Neuronal stem cell (in vitro differentiated cells): ENCODE measurements around the gene OAS3.

Experiments
- DNase-seq: peaks from one replicate; pipeline ENCODE4 v3.0.0-alpha.2; 2013; ENCODE audit warnings: low spot score
- H2AFZ ChIP-seq: one replicate; pipeline ENCODE4 v1.6.1; 2013; ENCODE audit warnings: mild to moderate bottlenecking, low read length, inconsistent platforms
- H2AK5ac ChIP-seq: 2 replicates; pipeline ENCODE4 v1.6.1; 2013; ENCODE audit warnings: low read depth, mild to moderate bottlenecking, inconsistent platforms, low read length, moderate library complexity, mixed read lengths
- H2BK120ac ChIP-seq: 2 replicates; pipeline ENCODE4 v1.6.1; 2013; ENCODE audit warnings: low read depth, mild to moderate bottlenecking, inconsistent platforms, low read length, moderate library complexity, mixed read lengths
- H2BK12ac ChIP-seq: one replicate; pipeline ENCODE4 v1.6.1; 2013; ENCODE audit warnings: low read length, inconsistent platforms
- H2BK15ac ChIP-seq: 2 replicates; pipeline ENCODE4 v1.6.1; 2013; ENCODE audit warnings: mild to moderate bottlenecking, low read length, inconsistent platforms, mixed read lengths
- H2BK5ac ChIP-seq: one replicate; pipeline ENCODE4 v1.6.1; 2013; ENCODE audit warnings: inconsistent platforms, mild to moderate bottlenecking, low read length, moderate library complexity
- H3K14ac ChIP-seq: one replicate; pipeline ENCODE4 v1.6.1; 2013; ENCODE audit warnings: low read length, inconsistent platforms
- H3K18ac ChIP-seq: 2 replicates; pipeline ENCODE4 v1.6.1; 2013; ENCODE audit warnings: low read length, inconsistent platforms
- H3K23ac ChIP-seq: 2 replicates; pipeline ENCODE4 v1.6.1; 2013; ENCODE audit warnings: low read depth, mild to moderate bottlenecking, mixed read lengths, low read length, inconsistent platforms; ENCODE audit not compliant: poor library complexity
- H3K27ac ChIP-seq: replicated peaks from 3 replicates; pipeline ENCODE4 v1.5.1; 2013; ENCODE audit warnings: low read length, inconsistent platforms
- H3K27me3 ChIP-seq, 3 experiments: 2 replicates each; pipeline ENCODE4 v1.6.1; 2013; ENCODE audit warnings: low read length in 3 of 3, mild to moderate bottlenecking in 2 of 3, inconsistent platforms in 1 of 3, low read depth in 1 of 3, mixed read lengths in 1 of 3, moderate library complexity in 1 of 3; ENCODE audit not compliant: control insufficient read depth in 3 of 3, insufficient read depth in 3 of 3
- H3K36me3 ChIP-seq, 2 donors: replicated peaks in 1 of 2; 2 replicates each; pipeline ENCODE4 v1.6.1; 2013; ENCODE audit warnings: low read length in 2 of 2; ENCODE audit not compliant: control insufficient read depth in 2 of 2, insufficient read depth in 2 of 2
- H3K4ac ChIP-seq: 2 replicates; pipeline ENCODE4 v1.6.1; 2013; ENCODE audit warnings: inconsistent platforms, mild to moderate bottlenecking, low read length, moderate library complexity
- H3K4me1 ChIP-seq, 2 donors: 1 replicate in 1 of 2; 2 replicates in 1 of 2; pipeline ENCODE4 v1.6.1; 2013; ENCODE audit warnings: low read length in 2 of 2, low read depth in 1 of 2; ENCODE audit not compliant: control insufficient read depth in 2 of 2, insufficient read depth in 1 of 2
- H3K4me2 ChIP-seq: one replicate; pipeline ENCODE4 v1.6.1; 2013; ENCODE audit warnings: mild to moderate bottlenecking, low read length, inconsistent platforms; ENCODE audit not compliant: insufficient read depth, poor library complexity, severe bottlenecking
- H3K4me3 ChIP-seq, 2 donors: 2 replicates each; pipeline ENCODE4 v1.5.1; 2013; ENCODE audit warnings: low read length in 2 of 2, mild to moderate bottlenecking in 2 of 2, inconsistent platforms in 1 of 2, moderate library complexity in 1 of 2
- H3K79me1 ChIP-seq: one replicate; pipeline ENCODE4 v1.6.1; 2013; ENCODE audit warnings: low read depth, mild to moderate bottlenecking, inconsistent platforms, low read length, moderate library complexity
- H3K9ac ChIP-seq: one replicate; pipeline ENCODE4 v1.6.1; 2013; ENCODE audit warnings: mild to moderate bottlenecking, low read depth, low read length, inconsistent platforms; ENCODE audit not compliant: poor library complexity
- H3K9me3 ChIP-seq, 2 donors: replicated peaks in 1 of 2; 2 replicates each; pipeline versions ENCODE3 to v1.6.1; 2013; ENCODE audit warnings: low read length in 2 of 2, mild to moderate bottlenecking in 2 of 2, inconsistent platforms in 1 of 2, low read depth in 1 of 2, mixed read lengths in 1 of 2, moderate library complexity in 1 of 2; ENCODE audit not compliant: control insufficient read depth in 2 of 2, insufficient read depth in 1 of 2
- H4K8ac ChIP-seq: one replicate; pipeline ENCODE4 v1.6.1; 2013; ENCODE audit warnings: low read depth, mild to moderate bottlenecking, inconsistent platforms, low read length, moderate library complexity
- H4K91ac ChIP-seq: one replicate; pipeline ENCODE4 v1.6.1; 2013; ENCODE audit warnings: low read length, low read depth, mild to moderate bottlenecking, inconsistent platforms; ENCODE audit not compliant: poor library complexity
- WGBS, 2 donors: extraction: QIAGEN DNeasy Blood & Tissue Kit; methylation state at CpG; one replicate each; pipeline ENCODE4 v1.1.7; 2013; ENCODE audit warnings: missing lambda C conversion rate in 2 of 2, mixed read lengths in 1 of 2; ENCODE audit not compliant: insufficient read length in 2 of 2, insufficient replicate concordance in 1 of 2; ENCODE audit errors: extremely low coverage in 2 of 2; 5-methylcytosine and 5-hydroxymethylcytosine counted together

OAS3 gene

DNA sequence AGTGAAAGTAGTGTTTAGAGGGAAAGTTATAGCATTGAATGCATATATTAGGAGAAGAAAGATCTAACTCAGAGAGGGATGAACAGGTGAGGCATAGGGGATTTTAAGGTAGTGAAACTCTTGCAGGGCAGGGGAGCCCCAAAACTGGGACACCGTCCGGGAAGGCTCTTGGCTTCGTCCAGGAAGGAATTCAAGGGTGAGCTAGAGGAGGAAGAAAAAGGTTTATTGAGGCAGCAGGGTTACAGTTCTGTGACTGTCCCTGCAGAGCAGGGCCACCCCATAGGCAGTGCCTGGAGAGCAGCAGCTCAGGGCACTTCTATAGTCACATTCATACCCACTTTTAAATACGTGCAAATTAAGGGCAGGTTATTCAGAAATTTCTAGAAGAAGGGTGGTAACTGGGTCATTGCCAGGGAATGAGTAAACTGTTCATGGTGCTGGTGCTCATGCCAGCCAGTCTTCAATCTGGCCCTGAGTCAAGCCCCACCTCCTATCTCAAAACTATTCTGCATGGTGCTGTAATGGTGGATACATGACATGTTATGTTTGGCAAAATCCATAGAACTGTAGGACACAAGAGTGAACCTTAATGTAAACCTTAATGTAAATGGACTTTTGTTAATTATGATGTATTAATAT lies 32.7 kb upstream of the OAS3 start:
- Histone ChIP-seq H3K14ac (no peak overlapping the region), H3K79me1 (no peaks in the 10 kb centered on the region), H3K9ac (no peak overlapping the region), H3K36me3 (no peaks in the 10 kb centered on the region), H3K9me3 (no peaks in the 10 kb centered on the region), H3K4me3 (no peak overlapping the region), H2BK120ac (no peak overlapping the region), H3K4me2 (no peak overlapping the region), H2BK12ac (no peak overlapping the region), H2AK5ac (no peak overlapping the region), H3K27ac (no peak overlapping the region), H3K4me1 (peaks cover 0 to 3% of the 10 kb centered on the region in 2 donors), H2AFZ (no peak overlapping the region), H3K23ac (no peak overlapping the region), H2BK15ac (no peak overlapping the region), H2BK5ac (no peak overlapping the region), H4K8ac (no peak overlapping the region), H3K18ac (no peak overlapping the region), H4K91ac (no peak overlapping the region), H3K4ac (no peak overlapping the region), H3K27me3 (no peaks in the 10 kb centered on the region)
- no CpG with 5 or more reads among the region's 4 CpGs for WGBS, 2 donors
- DNase-seq = no peak

GRCh38 chr12:112906712-112907414 lies 31.4 kb upstream of the OAS3 start, which contains the start of gene OAS1:
Gene OAS1 (plus strand): TSS chr12:112906962. CDS start chr12:112907040, 78 bp downstream.
- no peak within 1 kb of the TSS for H4K8ac ChIP-seq
- H4K91ac ChIP-seq = no peak within 1 kb of the TSS
- DNase-seq = no peak
- no peak within 1 kb of the TSS for H2BK15ac ChIP-seq
- H2AFZ ChIP-seq = peak within 1 kb of the TSS; percentile 79
- no peaks in the 10 kb centered on the region for H3K36me3 ChIP-seq
- no peak within 1 kb of the TSS for H3K14ac ChIP-seq
- no peaks in the 10 kb centered on the region for H3K9me3 ChIP-seq
- peaks cover 0 to 3% of the 10 kb centered on the region in 2 donors for H3K4me1 ChIP-seq
- no peak within 1 kb of the TSS for H3K4ac ChIP-seq
- no peak within 1 kb of the TSS for H2BK5ac ChIP-seq
- no peak within 1 kb of the TSS for H3K23ac ChIP-seq
- no peaks in the 10 kb centered on the region for H3K79me1 ChIP-seq
- no peak within 1 kb of the TSS for H2BK120ac ChIP-seq
- H3K27ac ChIP-seq = no peak within 1 kb of the TSS
- H3K9ac ChIP-seq = no peak within 1 kb of the TSS
- no peaks in the 10 kb centered on the region for H3K27me3 ChIP-seq
- peak within 1 kb of the TSS in 1 of 2 donors; percentile 27 for H3K4me3 ChIP-seq
- H3K4me2 ChIP-seq = no peak within 1 kb of the TSS
- H2AK5ac ChIP-seq = no peak within 1 kb of the TSS
- no CpG with 5 or more reads among the region's 4 CpGs for WGBS, 2 donors
- no peak within 1 kb of the TSS for H3K18ac ChIP-seq
- no peak within 1 kb of the TSS for H2BK12ac ChIP-seq

DNA sequence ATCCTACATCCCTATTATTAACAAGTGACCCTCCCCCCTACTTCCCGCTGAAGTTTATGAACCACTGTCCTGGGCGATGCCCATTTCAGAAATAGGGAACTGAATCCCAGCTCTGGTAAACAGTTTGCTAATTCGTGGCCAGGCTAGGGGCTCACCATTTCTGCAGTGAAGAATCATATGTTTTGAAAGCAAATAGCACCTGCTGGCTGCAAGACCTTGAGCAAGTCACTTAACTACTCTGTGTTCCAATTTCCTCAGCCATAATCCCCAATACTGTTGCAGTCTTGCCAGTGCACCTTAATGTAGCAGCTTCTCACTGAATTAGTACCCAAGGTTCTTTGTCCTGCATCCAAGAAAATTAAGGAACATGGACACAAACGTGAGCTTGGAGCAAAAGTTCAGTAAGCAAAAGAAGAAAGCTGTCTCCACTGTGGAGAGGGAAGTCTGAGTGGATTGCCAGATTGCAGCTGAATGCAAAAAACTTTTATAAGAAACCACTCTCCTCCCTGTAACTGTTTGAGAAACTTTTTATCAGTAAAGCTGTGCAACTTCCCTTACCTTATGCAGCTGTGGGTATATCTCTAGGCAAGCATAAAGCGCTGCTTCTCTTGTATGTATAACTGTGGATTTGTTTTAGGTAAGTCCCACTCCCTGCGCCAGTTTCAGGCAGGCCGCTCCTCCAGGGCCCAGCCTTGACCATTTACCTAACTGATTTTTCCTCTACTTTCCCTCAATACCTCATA lies 30.7 kb upstream of the OAS3 start:
- WGBS, 2 donors = no CpG with 5 or more reads among the region's 7 CpGs
- Histone ChIP-seq H3K27ac (no peak overlapping the region), H3K14ac (no peak overlapping the region), H3K9ac (no peak overlapping the region), H4K8ac (no peak overlapping the region), H3K23ac (no peak overlapping the region), H3K4me3 (no peak overlapping the region), H3K4ac (no peak overlapping the region), H2BK15ac (no peak overlapping the region), H3K36me3 (no peaks in the 10 kb centered on the region), H3K27me3 (no peaks in the 10 kb centered on the region), H3K4me1 (peaks cover 0 to 3% of the 10 kb centered on the region in 2 donors), H3K9me3 (peaks cover 0 to 3% of the 10 kb centered on the region in 2 donors), H2AFZ (no peak overlapping the region), H2BK12ac (no peak overlapping the region), H3K4me2 (no peak overlapping the region), H2AK5ac (no peak overlapping the region), H2BK5ac (no peak overlapping the region), H4K91ac (no peak overlapping the region), H3K18ac (no peak overlapping the region), H3K79me1 (no peaks in the 10 kb centered on the region), H2BK120ac (no peak overlapping the region)
- no peak for DNase-seq

DNA sequence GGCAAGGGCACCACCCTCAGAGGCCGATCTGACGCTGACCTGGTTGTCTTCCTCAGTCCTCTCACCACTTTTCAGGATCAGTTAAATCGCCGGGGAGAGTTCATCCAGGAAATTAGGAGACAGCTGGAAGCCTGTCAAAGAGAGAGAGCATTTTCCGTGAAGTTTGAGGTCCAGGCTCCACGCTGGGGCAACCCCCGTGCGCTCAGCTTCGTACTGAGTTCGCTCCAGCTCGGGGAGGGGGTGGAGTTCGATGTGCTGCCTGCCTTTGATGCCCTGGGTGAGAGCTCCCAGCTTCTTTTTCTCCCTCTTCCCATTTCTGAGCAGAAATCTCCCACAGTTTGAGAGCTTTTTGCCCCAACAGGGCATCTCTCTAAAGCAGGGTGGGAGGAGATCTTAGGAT lies 29.7 kb upstream of the OAS3 start:
- no peak for DNase-seq
- no peak overlapping the region for H3K14ac ChIP-seq

More for the DNA sequence above, 29.7 kb upstream of the OAS3 start:
- Histone ChIP-seq H3K27ac (no peak overlapping the region), H2BK15ac (no peak overlapping the region), H2AFZ (no peak overlapping the region), H4K8ac (no peak overlapping the region), H2AK5ac (no peak overlapping the region), H3K79me1 (no peaks in the 10 kb centered on the region), H3K18ac (no peak overlapping the region), H3K4me1 (peaks cover 0 to 3% of the 10 kb centered on the region in 2 donors), H3K36me3 (no peaks in the 10 kb centered on the region), H3K4ac (no peak overlapping the region), H2BK5ac (no peak overlapping the region), H2BK12ac (no peak overlapping the region), H3K23ac (no peak overlapping the region), H4K91ac (no peak overlapping the region), H2BK120ac (no peak overlapping the region), H3K4me2 (no peak overlapping the region), H3K4me3 (no peak overlapping the region), H3K9me3 (peaks cover 0 to 11% of the 10 kb centered on the region in 2 donors), H3K27me3 (no peaks in the 10 kb centered on the region), H3K9ac (no peak overlapping the region)
- no CpG with 5 or more reads among the region's 12 CpGs for whole genome bisulfite sequencing, 2 donors
